HG03135 (cell line): ENCODE results near the gene CETN3.
"Not testable (repeated sequence)": the region's sequence is repeated elsewhere in the genome, so short reads cannot be mapped to it uniquely, and the experiment has no call there.

Experiments used
- ATAC-seq: cut with Tn5 transposase; IDR thresholded peaks from one replicate; pipeline ENCODE4 v1.9.1; 2021; ENCODE audit warnings: mild to moderate bottlenecking, moderate library complexity; ENCODE audit not compliant: unreplicated experiment

CETN3 gene

DNA sequence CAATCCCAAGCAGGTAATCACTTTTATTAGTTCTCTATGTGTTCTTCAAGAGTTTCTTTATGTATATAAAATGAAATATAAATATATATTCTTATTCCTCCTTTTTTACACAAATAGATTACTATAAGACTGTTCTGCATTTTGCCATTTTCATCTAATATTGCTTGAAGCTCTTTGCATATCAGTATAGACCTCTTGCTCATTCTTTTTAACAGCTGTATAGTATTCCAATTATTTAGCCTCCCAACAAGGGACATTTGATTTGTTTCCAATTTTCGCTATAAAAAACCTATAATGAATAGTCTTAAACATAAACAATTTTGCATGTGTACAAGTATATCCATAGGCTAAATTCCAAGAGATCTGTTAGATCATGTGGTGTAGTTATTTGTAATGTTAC, 25.2 kb downstream of the CETN3 start:
- ATAC-seq: no peak

GRCh38 chr5:90383903-90384302, 25.7 kb downstream of the CETN3 start:
- no peak for ATAC-seq

- ATAC-seq: no peak
These were observed 28.2 kb downstream of the CETN3 start for GRCh38 chr5:90381213-90381929.

DNA sequence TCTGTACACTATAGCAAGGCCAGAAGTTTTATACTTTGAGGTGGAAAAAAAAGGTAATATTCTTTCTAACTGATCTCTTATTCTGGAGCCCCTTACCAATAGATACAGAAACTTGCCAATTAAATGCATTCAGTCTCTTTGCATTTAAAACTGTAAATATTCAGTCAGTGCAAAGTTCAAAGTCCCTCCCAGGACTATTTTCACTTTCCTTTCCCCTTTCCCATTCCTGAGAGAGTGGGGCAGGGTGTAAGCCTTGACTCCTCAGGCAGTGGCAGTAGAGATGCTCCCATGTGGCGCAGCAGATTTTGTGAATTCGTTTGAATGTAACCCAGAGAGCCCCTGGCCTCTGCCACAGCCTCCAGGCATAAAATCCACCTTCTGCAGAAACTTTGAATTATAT, 29.9 kb downstream of the CETN3 start:
- ATAC-seq: no peak

GRCh38 chr5:90378752-90379151, 30.8 kb downstream of the CETN3 start:
- ATAC-seq: no peak

DNA sequence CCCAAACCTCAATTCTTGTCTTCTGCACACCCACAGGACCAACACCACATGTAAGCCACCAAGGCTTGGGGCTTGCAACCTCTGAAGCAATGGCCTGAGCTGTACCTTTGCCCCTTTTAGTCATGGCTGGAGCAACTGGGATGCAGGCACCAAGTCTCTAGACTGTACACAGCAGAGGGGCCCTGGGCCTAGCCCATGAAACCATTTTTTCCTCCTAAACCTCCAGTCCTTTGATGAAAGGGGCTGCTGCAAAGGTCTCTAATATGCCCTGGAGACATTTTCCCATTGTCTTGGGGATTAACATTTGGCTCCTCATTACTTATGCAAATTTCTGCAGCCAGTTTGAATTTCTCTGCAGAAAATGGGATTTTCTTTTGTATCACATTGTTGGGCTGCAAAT, 38.3 kb downstream of the CETN3 start:
- not testable (repeated sequence) for ATAC-seq

DNA sequence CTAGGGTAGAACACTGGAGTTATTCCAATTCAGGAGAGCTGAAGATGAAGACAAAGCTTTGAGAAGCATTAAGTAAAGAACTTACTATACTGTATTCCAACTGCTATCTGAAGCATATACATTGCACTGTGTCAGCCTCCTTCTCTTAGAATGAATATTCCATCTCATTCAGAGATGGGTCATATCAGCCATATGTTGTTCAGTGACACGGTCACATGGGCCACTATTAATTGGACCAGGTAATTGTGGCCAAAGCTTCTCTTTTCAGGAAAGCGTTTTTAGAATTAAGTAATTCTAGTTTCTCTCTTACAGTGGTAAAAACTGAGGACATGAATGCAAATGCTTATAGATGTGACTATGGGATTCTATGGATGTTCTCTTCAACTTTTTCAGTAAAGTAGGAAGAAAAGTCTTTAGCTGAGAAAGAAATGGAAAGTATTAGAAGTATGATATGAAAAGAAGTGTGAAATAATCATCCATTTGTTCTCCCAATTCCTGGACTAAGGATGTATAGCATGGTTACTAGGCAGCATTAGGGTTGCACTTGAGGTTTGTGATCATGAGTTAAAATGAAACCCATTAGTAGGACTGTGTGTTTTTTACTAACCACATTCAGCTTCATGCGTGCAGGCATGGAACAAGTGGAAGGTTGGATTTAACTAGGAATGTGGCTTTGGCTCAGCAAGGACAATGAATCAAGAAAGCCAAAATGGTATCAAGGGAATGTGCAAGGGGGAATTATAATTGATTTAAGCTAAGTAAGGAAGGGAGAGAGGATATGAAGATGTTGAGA, 40.9 kb downstream of the CETN3 start:
- ATAC-seq: peak; percentile 91

GRCh38 chr5:90367879-90368278, 41.7 kb downstream of the CETN3 start:
- no peak for ATAC-seq

GRCh38 chr5:90366948-90367347, 42.6 kb downstream of the CETN3 start:
- no peak for ATAC-seq

DNA sequence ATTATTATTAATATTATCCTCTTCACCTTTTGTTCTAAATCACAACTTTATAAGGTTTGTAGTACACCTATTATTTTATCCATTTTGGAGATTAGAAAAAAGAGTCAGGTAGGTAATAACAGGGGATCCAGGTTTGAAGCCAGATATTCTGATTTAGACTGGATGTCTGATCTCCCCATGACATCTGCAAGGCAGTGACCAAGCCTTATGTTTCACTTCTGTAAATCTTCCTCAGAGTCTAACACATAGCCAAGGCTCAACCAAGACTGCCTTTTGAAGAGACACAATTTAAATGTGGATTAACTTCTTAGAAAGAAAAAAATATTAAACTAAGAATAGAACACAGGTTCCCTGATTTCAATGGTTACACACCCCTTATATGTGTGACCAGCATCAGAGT, 44.2 kb downstream of the CETN3 start:
- ATAC-seq: no peak

GRCh38 chr5:90359073-90359920, 50.3 kb downstream of the CETN3 start:
- no peak for ATAC-seq

DNA sequence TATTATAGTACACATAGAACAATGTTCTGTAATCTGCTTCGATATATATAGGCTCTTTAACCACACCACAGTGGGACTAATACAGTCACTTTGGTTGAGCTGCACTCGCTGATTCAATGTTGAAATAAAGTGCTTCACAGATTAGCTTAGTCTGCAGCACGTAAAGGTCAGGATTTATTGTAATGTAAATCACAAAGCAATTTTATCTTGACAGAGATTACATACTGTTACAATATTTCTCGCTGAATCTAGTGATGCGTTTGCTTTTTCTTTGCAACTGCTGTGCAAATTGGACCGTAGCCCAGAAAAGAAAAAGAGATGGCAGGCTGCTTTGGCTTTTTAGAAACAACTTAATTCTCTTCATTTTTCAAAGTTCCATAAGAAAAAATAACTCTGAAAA, 52.9 kb downstream of the CETN3 start:
- ATAC-seq: no peak

DNA sequence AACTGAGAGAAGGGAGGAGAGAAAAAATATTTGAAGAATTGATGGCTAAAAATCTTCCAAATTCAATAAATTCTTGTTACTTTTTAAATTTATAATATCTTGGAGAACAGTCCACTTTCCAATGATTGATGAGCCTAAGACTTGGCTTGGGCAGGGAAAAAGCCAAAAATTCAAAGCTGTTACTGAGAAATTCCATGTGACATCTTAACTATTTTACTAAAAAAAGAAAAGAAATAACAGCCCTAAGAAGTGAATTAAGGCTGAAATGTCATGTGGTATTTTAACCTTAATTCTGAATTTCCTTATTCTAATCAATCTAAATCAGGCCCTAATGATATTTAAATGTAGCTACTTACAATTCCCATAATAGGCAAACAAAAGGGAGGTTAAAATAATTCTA, 53.4 kb downstream of the CETN3 start:
- ATAC-seq: no peak

DNA sequence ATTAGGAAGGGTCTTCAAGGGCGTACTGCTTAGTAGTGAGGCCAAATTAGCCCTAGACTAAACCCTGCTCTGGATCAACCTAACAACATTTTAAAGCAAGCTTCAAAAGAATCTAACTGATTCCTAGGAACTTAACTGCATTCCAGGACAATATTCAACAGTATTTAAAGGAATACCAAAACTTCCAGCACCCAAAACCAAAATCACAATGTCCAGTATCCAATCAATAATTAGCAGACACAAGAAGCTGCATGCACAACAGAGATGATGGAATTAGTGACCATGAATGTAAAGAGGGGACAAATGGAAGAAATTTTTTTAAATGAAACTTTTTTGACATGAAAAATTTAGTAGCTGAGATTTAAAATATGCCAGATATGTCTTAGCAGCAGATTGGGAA, 53.9 kb downstream of the CETN3 start:
- ATAC-seq: no peak

DNA sequence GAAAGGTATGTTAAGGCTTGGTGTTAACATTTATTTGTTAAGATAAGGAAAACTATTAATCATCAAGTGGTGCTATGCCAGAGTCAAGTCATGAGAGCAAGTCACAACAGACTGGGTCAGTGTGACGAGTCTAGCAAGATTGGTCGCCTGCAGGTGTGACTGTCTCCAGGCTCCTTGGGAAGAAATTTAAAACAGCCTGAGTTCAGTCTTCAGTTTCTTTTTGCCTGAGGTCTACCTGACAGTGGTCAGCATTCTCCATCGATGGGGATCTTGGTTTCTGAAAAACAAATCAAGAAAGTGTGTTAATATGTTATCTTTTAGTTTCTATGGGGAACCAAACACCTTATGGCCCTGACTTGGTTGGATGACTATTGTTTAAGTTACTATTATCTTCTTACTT, 56.3 kb downstream of the CETN3 start:
- ATAC-seq: peak; percentile 89

GRCh38 chr5:90351101-90351500, 58.5 kb downstream of the CETN3 start:
- ATAC-seq: no peak

DNA sequence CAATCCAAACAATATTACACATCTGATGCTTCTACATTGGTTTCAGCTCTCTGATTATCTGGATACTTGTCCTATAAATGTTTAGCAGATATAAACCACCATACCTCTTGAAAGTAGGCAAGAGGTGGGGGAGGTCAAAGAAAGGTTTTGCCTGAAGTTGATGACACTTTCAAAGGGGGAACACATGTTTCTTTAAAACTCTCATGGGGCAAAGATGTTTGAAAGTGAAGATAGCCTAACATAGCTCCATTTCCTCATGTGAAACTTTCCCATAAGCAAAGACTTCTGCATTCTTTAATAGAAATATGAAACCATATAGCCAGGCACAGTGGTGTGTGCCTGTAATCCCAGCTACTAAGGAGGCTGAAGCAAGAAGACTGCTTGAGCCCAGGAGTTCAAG, 62.1 kb downstream of the CETN3 start:
- peak; percentile 61 for ATAC-seq

GRCh38 chr5:90345684-90346083, 63.9 kb downstream of the CETN3 start:
- no peak for ATAC-seq

DNA sequence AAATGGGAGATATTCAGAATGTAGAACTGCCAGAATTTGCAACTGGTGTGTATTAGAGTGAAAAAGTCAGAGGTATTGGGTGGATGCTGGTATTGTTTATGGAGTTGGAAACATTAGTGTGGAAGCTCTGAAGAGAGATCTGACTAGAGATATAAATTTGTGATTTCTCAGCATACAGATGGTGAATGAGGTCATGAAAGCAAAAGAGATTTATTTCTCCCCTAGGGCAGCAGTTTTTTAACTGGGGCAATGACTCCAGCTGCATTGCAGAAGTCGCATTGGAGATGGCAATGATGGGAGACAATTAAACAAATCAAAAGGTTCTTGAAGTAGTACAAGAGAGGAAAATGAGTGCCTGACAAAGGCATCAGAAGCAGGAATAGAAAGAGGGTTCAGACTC, 64.9 kb downstream of the CETN3 start:
- no peak for ATAC-seq

GRCh38 chr5:90343731-90344130, 65.8 kb downstream of the CETN3 start:
- not testable (repeated sequence) for ATAC-seq

GRCh38 chr5:90342576-90342975, 67.0 kb downstream of the CETN3 start:
- ATAC-seq: no peak
